ENCODE results near the gene ZNF628. TPM values are rescaled to one million over a fixed set of nuclear protein-coding genes. Genes with fewer than 3 reads are reported as not detected.

Gene ZNF628
- total and polyA plus RNA-seq, 2 of the 4 experiments (the other 2 are of a cell fraction), result 0.18 to 1.9 TPM

- TF ChIP-seq SMC3 (IDR thresholded peaks at IDR 0.05; ENCODE audit: low read depth, low read length), result no peak
Observed at GRCh38 chr19:55452749-55453346, 23.6 kb upstream of the ZNF628 start (continued).

- H2BK5ac ChIP-seq (ENCODE audit: low read depth, low read length, poor library complexity, severe bottlenecking), result no peak overlapping the region
- WGBS, 2 experiments (ENCODE audit: extremely low coverage in 2 of 2, insufficient read length in 1 of 2), result 87% methylated on average over 8 of the region's 12 CpGs; no CpG with 5 or more reads in 1 of the 2 experiments
- H4K20me1 ChIP-seq (ENCODE audit: insufficient read depth, low read length), result peaks cover 24% of the 10 kb centered on the region
- no peak overlapping the region for H2AK5ac ChIP-seq (ENCODE audit: low read depth, low read length)
- no peak overlapping the region for H3K4me2 ChIP-seq (ENCODE audit: low read depth, low read length)
- H3K4me1 ChIP-seq (ENCODE audit: control insufficient read depth, insufficient read depth, low read length), result peaks cover 2% of the 10 kb centered on the region; the same call in 1 of the 2 replicates
- H3K36me3 ChIP-seq (ENCODE audit: control insufficient read depth, insufficient read depth, low read length), result no peaks in the 10 kb centered on the region; the same call in 1 of the 2 replicates
- DNase-seq (no peak), ATAC-seq (ENCODE audit: low read depth) (no peak)
- no peak overlapping the region for H3K56ac ChIP-seq (ENCODE audit: extremely low read depth, insufficient read depth, low read length)
- H2BK20ac ChIP-seq (ENCODE audit: low read depth, low read length), result no peak overlapping the region
- H3K14ac ChIP-seq (replicated peaks; ENCODE audit: low read depth, low read length), result no peak overlapping the region
- no peak overlapping the region for H2AFZ ChIP-seq (replicated peaks; ENCODE audit: low read length, poor library complexity)
- BruUV-seq (replicated peaks), result no TSS peak
- no peak overlapping the region for H2BK15ac ChIP-seq (ENCODE audit: low read depth, low read length)
- H4K5ac ChIP-seq (ENCODE audit: low read depth, low read length), result no peak overlapping the region
- H3K4me3 ChIP-seq (ENCODE audit: insufficient read depth, low read depth, low read length), result no peak overlapping the region
- intact Hi-C loops (cut with micrococcal nuclease) (loop anchor here (2.0 kb wide), 1 partner anchor 313 kb away; no protein-coding TSS in a partner anchor), in situ Hi-C loops (cut with MboI; ENCODE audit: low sequenced_read_pairs) (no loop called here), dilution Hi-C loops (cut with HindIII; ENCODE audit: low sequenced_read_pairs, unreplicated experiment) (no loop called here)
- no peak overlapping the region for H3K9ac ChIP-seq (ENCODE audit: low read depth, low read length)
- H3K79me1 ChIP-seq (ENCODE audit: low read depth in 1 of 2, low read length in 2 of 2), result peaks cover 0 to 5% of the 10 kb centered on the region in 2 experiments; a peak in 1 of 4 replicates
- H2BK120ac ChIP-seq (ENCODE audit: low read depth, low read length), result no peak overlapping the region
- no peak overlapping the region for H2AK9ac ChIP-seq (replicated peaks; ENCODE audit: low read depth, low read length, poor library complexity)
- ChIA-PET POLR2A (ENCODE audit: unreplicated experiment) (no interaction called here), CTCF (interaction anchor here (1.2 kb wide), 1 partner anchor 14 kb away, joined by 3 read pairs; no protein-coding TSS in a partner anchor)
- H3K27me3 ChIP-seq (ENCODE audit: control insufficient read depth, insufficient read depth, low read length), result peaks cover 29% of the 10 kb centered on the region
- no peak overlapping the region for H3K27ac ChIP-seq (ENCODE audit: insufficient read depth, low read length)
- peaks cover 2% of the 10 kb centered on the region; the same call in 1 of the 2 replicates for H3K9me1 ChIP-seq (ENCODE audit: insufficient read depth, low read length)
- no peak overlapping the region for H4K8ac ChIP-seq (ENCODE audit: low read depth in 2 of 2, low read length in 2 of 2)
- no peak overlapping the region for H3K23ac ChIP-seq (ENCODE audit: low read depth, low read length)
- no peak overlapping the region for H3K18ac ChIP-seq (ENCODE audit: low read depth, low read length)
- H4K91ac ChIP-seq (ENCODE audit: insufficient read depth, low read depth, low read length), result no peak overlapping the region
- H3K9me3 ChIP-seq (ENCODE audit: control insufficient read depth, insufficient read depth, low read length), result no peaks in the 10 kb centered on the region
- no peak overlapping the region for H3K4ac ChIP-seq (ENCODE audit: low read depth, low read length)
- no peak for TF ChIP-seq MAFK (IDR thresholded peaks at IDR 0.05; ENCODE audit: low read depth, low read length)
- TF ChIP-seq RCOR1 (IDR thresholded peaks at IDR 0.05; ENCODE audit: insufficient replicate concordance, low read length), result no peak
- no peak for TF ChIP-seq NFE2L2 (IDR thresholded peaks at IDR 0.05; ENCODE audit: low read depth, low read length)
- no peak for TF ChIP-seq RAD21 (IDR thresholded peaks at IDR 0.05; ENCODE audit: low read length)
- no peak for TF ChIP-seq FOS (IDR thresholded peaks at IDR 0.05; ENCODE audit: low read depth, low read length)
- TF ChIP-seq ELK1 (IDR thresholded peaks at IDR 0.05; ENCODE audit: borderline replicate concordance, low read depth, low read length), result no peak
- TF ChIP-seq, protein P1, sequence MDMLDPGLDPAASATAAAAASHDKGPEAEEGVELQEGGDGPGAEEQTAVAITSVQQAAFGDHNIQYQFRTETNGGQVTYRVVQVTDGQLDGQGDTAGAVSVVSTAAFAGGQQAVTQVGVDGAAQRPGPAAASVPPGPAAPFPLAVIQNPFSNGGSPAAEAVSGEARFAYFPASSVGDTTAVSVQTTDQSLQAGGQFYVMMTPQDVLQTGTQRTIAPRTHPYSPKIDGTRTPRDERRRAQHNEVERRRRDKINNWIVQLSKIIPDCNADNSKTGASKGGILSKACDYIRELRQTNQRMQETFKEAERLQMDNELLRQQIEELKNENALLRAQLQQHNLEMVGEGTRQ (IDR thresholded peaks at IDR 0.05; ENCODE audit: low read depth, low read length), result no peak
- TF ChIP-seq MAZ (IDR thresholded peaks at IDR 0.05; ENCODE audit: borderline replicate concordance, low read depth, low read length), result no peak
- no peak for TF ChIP-seq CTCF (conservative IDR thresholded peaks at IDR 0.05; ENCODE audit: low read depth, low read length)
- no peak for TF ChIP-seq MXI1 (IDR thresholded peaks at IDR 0.05; ENCODE audit: borderline replicate concordance, low read depth, low read length)
Observed at GRCh38 chr19:55453511-55454260, 22.7 kb upstream of the ZNF628 start.
